H4 (cell line): Measurements from ENCODE around the gene FITM2. TPM values are rescaled to one million over a fixed set of nuclear protein-coding genes. Genes with fewer than 3 reads are reported as not detected.

Experiments used
- DNase-seq: peaks from one replicate; pipeline ENCODE4 v3.0.0-alpha.2; 2015; ENCODE audit warnings: low spot score
- total RNA-seq: library from RNA; depleted of rRNA; stranded (reverse); fragments of >200 nt; shearing (Covaris generic); gene quantifications from 2 replicates; pipeline ENCODE4 v1.2.3, GENCODE V29; 2014; rRNA removed

The FITM2 gene
- total RNA-seq, 1 experiment from 2014 or later = 7.6 TPM

DNA sequence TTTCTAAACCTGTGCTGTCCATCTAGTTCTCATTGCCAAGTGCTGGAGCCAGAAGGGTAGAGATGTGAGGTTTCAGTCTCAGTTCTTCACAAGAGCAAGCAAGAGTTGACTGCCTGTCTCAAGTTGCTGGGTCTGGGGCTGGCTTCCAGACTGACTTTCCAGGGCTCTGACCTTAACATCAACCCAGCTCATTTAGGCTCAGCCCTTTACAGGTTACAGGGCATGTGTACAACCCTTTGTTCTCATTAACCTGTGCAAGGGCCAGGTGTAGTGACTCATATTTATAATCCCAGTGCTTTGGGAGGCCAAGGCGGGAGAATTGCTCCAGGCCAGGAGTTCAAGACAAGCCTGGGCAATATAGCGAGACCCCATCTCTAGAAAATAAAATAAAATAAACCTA lies 30.6 kb downstream of the FITM2 start:
- DNase-seq = no peak

DNA sequence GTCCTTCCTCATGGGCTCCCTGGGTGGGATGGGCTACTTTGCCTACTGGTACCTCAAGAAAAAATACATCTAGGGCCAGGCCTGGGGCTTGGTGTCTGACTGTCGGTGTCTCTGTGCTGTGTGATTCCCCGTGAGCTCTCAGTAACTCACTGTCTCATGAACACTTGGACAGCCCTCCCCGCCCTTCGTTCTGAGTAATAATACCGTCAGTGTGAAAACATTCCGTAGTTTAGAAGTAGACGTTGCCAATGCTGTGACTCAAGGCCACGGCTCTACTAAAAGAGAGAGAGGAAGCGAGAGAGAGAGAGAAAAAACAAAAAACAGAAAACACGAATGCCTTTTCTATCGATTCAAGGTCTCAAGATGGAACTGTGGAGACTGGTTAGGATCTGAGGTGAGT lies 31.8 kb downstream of the FITM2 start:
- DNase-seq = peak; percentile 13

DNA sequence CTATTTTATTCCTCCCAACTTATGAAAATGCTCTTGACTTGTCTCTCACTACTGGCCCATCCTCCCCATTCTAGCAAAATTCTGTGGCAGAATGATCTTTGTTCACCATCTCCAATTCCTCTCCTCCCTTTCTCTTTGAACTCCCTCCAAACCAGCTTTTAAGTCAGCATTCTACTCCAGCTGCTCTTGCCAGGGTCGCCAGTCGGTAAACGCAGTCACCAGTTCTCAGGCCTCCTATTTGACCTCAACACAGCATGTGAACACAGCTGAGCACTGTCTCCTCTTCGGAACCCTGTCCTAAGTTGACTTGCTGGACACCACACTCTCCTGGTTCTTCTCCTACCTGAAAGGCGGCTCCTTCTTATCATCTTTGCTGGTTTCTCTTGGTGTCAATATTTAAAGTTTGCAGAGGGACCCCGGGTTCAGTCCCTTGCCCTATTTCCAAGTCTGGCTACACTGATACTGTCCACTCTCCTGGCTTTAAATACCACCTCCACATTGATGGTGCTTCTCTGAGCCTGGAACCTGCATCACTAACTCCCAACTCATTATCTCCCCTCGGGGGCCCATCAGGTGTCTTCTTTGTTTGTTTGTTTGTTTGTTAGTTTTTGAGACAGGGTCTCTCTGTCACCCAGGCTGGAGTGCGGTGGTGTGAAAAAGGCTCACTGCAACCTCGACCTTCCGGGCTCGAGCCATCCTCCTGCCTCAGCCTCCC lies 36.5 kb downstream of the FITM2 start:
- DNase-seq = no peak

GRCh38 chr20:44273231-44274215 lies 37.5 kb downstream of the FITM2 start:
- no peak for DNase-seq

- DNase-seq = no peak
Observed at GRCh38 chr20:44271915-44272663, 38.9 kb downstream of the FITM2 start.

DNA sequence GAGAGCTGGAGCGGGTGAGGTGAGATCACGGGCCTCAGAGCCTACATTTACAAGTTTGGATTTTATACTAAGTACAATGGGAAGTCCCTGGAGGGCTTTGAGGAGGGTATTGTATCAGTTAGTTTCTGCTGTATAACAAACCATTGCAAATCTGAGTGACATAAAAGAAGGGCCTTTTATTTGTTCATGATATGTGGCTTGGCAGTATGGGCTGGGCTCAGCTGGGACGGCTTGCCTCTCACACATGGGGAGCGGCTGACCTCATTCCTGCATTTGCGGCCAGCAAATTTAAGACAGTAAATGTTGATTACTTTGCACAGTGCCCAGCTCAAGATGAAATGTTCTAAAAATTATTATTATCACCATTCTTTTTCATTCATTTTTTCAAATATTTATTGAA lies 42.2 kb downstream of the FITM2 start:
- DNase-seq = no peak

GRCh38 chr20:44264287-44264686 lies 46.7 kb downstream of the FITM2 start:
- no peak for DNase-seq

GRCh38 chr20:44258226-44258890 lies 52.6 kb downstream of the FITM2 start:
- no peak for DNase-seq

- DNase-seq = no peak
Observed at GRCh38 chr20:44256961-44257360, 54.0 kb downstream of the FITM2 start.

DNA sequence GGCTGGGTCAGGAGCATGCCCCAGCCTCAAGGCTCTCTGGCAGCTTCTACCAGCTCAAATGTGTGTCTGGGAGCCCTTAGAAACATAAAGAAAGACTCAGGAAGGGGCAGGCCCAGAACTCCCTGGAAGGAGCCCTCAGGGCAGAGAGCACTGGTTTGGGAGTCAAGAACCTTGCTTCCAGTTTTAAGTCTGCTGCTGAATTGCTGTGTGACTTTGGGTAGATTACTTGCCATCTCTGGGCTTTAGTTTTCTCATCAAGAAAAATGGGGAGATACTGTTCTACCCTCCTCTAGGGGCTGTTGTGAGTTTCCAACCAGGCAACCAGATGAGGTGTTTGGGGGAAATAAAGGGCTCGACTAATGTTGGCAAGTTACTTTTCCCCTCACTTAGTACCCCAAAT lies 55.1 kb downstream of the FITM2 start:
- DNase-seq = no peak

DNA sequence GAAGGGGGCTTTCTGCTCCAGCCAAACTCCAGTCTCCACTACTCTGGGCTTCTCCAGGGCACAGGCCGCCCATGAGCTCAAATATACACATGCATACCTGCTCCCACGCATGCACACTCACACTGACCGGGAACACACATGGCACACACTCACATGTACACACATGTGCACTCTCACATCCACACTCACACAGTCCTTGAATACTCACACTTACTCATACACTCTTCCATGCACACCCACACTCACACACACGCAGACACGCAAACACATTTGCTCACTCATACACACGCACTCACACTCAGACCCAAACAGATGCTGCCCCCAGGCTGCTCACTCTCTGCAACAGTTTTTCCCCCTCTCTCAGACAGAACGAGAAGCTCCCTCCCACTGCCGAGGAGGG lies 56.9 kb downstream of the FITM2 start:
- DNase-seq = no peak

- no peak for DNase-seq
Observed at GRCh38 chr20:44253528-44253927, 57.5 kb downstream of the FITM2 start.

Other genes starting within 250 kb of the FITM2 start
- 0.15 TPM in 1 of 2 replicates, not detected in the other for gene JPH2, start 124.0 kb downstream of the FITM2 start, total RNA-seq
- gene OSER1, start 100.4 kb downstream of the FITM2 start, total RNA-seq = 57.7 and 76.0 TPM in 2 replicates
- gene GDAP1L1, start 63.9 kb downstream of the FITM2 start, total RNA-seq = 0.08 TPM in 1 of 2 replicates, not detected in the other
- not detected in 2 replicates for gene R3HDML, start 25.8 kb upstream of the FITM2 start, total RNA-seq
- gene HNF4A, start 44.5 kb upstream of the FITM2 start, total RNA-seq = not detected in 2 replicates
- 8.8 and 11.2 TPM in 2 replicates for gene TTPAL, start 164.7 kb upstream of the FITM2 start, total RNA-seq
- 46.4 and 82.7 TPM in 2 replicates for gene SERINC3, start 210.9 kb upstream of the FITM2 start, total RNA-seq